Keratinocyte (primary cell): Measurements from ENCODE around the gene ARHGEF19.

Experiments
- CTCF ChIP-seq, 3 experiments: IDR thresholded peaks in 1 of 3; conservative IDR thresholded peaks in 1 of 3; optimal IDR thresholded peaks in 1 of 3; 2 replicates in 2 of 3; 3 replicates in 1 of 3; pipeline versions ENCODE3 to v1.5.1; 2011; ENCODE audit warnings: low read length in 3 of 3, mild to moderate bottlenecking in 3 of 3, moderate library complexity in 2 of 3, control low read depth in 1 of 3, inconsistent platforms in 1 of 3; ENCODE audit not compliant: insufficient read depth in 2 of 3; ENCODE audit errors: extremely low read depth in 1 of 3
- EZH2 ChIP-seq: IDR thresholded peaks from one replicate; pipeline ENCODE4 v1.6.1; 2012; ENCODE audit warnings: inconsistent platforms, mild to moderate bottlenecking, low read length, moderate library complexity

- no peak for TF ChIP-seq CTCF (optimal IDR thresholded peaks at IDR 0.05 in 1 of 3, IDR thresholded peaks at IDR 0.05 in 1 of 3, conservative IDR thresholded peaks at IDR 0.05 in 1 of 3; ENCODE audit: extremely low read depth in 1 of 3, insufficient read depth in 2 of 3, low read length in 3 of 3)
- no peak for TF ChIP-seq EZH2
Observed at GRCh38 chr1:16208270-16208987, 4.0 kb downstream of the ARHGEF19 start.
